HUES48 (cell line): ENCODE measurements around the gene IFNL3.
"Not testable (repeated sequence)": the region's sequence is repeated elsewhere in the genome, so short reads cannot be mapped to it uniquely, and the experiment has no call there.

Experiments used
- H3K27ac ChIP-seq: one replicate; pipeline ENCODE4 v1.7.0; 2013; ENCODE audit warnings: low read depth, low read length, inconsistent platforms
- H3K27me3 ChIP-seq: 2 replicates; pipeline ENCODE4 v1.6.1; 2013; ENCODE audit warnings: mild to moderate bottlenecking, low read length; ENCODE audit not compliant: control insufficient read depth, insufficient read depth
- H3K36me3 ChIP-seq: 2 replicates; pipeline ENCODE4 v1.6.1; 2013; ENCODE audit warnings: low read length; ENCODE audit not compliant: control insufficient read depth, insufficient read depth
- H3K4me1 ChIP-seq: 2 replicates; pipeline ENCODE4 v1.6.1; 2013; ENCODE audit warnings: mild to moderate bottlenecking, low read length; ENCODE audit not compliant: control insufficient read depth, insufficient read depth
- H3K4me3 ChIP-seq: 2 replicates; pipeline ENCODE4 v1.5.1; 2013; ENCODE audit warnings: mild to moderate bottlenecking, low read depth, low read length
- H3K9ac ChIP-seq: 2 replicates; pipeline ENCODE4 v1.6.1; 2013; ENCODE audit warnings: mild to moderate bottlenecking, low read depth, low read length, moderate library complexity
- H3K9me3 ChIP-seq: 2 replicates; pipeline ENCODE4 v1.6.1; 2013; ENCODE audit warnings: low read length; ENCODE audit not compliant: control insufficient read depth, insufficient read depth

IFNL3 gene

GRCh38 chr19:39268085-39268484 lies 23.3 kb upstream of the IFNL3 start, which contains the start of gene IFNL2:
Gene IFNL2, plus strand, starts transcription at chr19:39268396. Its CDS starts 173 bp downstream, at chr19:39268569.
- H3K4me3 ChIP-seq, H3K27ac ChIP-seq, H3K36me3 ChIP-seq, H3K9ac ChIP-seq, H3K9me3 ChIP-seq, H3K4me1 ChIP-seq: not testable (repeated sequence)
- H3K27me3 ChIP-seq: peaks cover 45% of the 10 kb centered on the region

- H3K9ac ChIP-seq: no peak overlapping the region
- peaks cover 58% of the 10 kb centered on the region for H3K27me3 ChIP-seq
- H3K9me3 ChIP-seq: no peaks in the 10 kb centered on the region; the same call in 1 of the 2 replicates
- no peak overlapping the region for H3K27ac ChIP-seq
- H3K36me3 ChIP-seq: no peaks in the 10 kb centered on the region
- H3K4me3 ChIP-seq: peak overlapping the region; percentile 40; the same call in 1 of the 2 replicates
- peaks cover 8% of the 10 kb centered on the region; the same call in 1 of the 2 replicates for H3K4me1 ChIP-seq
These were observed 20.6 kb upstream of the IFNL3 start for GRCh38 chr19:39265321-39265916.

DNA sequence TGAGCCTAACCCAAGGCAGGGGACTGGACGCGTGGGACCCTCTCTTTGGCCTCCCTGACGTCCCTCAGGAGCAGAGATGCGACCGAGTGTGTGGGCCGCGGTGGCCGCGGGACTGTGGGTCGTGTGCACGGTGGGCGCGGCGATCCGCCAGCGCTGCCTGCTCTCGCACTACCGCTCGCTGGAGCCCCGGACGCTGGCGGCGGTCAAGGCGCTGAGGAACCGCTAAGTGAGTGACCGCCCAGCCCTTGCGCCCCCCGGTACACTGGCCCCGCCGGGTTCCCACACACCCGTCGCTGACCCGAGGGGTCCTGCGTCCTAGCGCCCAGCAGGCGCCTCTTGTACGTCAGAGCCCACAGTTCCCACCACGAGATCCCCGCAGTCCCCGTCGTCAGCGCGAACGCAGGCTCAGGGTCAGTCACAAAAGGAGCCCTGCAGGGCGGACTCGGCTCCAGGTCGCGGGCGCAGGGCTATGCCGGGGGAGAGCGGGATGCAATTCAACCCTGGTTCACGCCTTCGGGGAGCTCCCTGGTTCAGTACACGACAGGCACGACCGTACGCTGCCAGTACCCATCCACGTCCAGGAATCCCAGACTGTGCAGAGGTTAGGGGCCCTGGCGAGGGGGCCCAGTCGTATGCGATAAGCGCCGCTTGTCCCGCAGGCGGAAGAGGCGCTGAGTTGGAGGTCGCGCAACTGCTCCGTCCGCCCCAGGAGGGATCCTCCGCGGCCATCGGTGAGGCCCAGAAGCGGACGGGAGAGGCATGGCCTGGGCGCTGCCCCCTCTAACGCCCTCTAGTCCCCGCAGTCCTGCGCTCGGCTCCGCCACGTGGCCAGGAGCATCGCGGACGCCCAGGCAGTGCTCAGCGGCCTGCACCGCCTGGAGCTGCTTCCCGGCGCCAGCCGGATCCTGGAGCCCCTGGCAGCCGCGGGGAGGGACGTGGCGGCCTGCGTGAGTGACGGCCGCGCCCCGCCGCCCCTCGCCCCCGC lies 19.8 kb upstream of the IFNL3 start:
- H3K9ac ChIP-seq: no peak overlapping the region

GRCh38 chr19:39263912-39264305 lies 19.1 kb upstream of the IFNL3 start:
- no peaks in the 10 kb centered on the region for H3K36me3 ChIP-seq
- H3K27ac ChIP-seq: no peak overlapping the region
- H3K4me1 ChIP-seq: peaks cover 8% of the 10 kb centered on the region; the same call in 1 of the 2 replicates
- no peak overlapping the region for H3K9ac ChIP-seq
- H3K4me3 ChIP-seq: peak overlapping the region; percentile 40; the same call in 1 of the 2 replicates
- peaks cover 54% of the 10 kb centered on the region for H3K27me3 ChIP-seq
- H3K9me3 ChIP-seq: no peaks in the 10 kb centered on the region; the same call in 1 of the 2 replicates

More for the DNA sequence above, 19.8 kb upstream of the IFNL3 start:
- no peaks in the 10 kb centered on the region for H3K36me3 ChIP-seq
- peaks cover 54% of the 10 kb centered on the region for H3K27me3 ChIP-seq
- no peak overlapping the region for H3K27ac ChIP-seq
- H3K9me3 ChIP-seq: no peaks in the 10 kb centered on the region; the same call in 1 of the 2 replicates
- peak overlapping the region; percentile 40; the same call in 1 of the 2 replicates for H3K4me3 ChIP-seq
- peaks cover 8% of the 10 kb centered on the region; the same call in 1 of the 2 replicates for H3K4me1 ChIP-seq

- peaks cover 54% of the 10 kb centered on the region for H3K27me3 ChIP-seq
- H3K4me1 ChIP-seq: peaks cover 8% of the 10 kb centered on the region; the same call in 1 of the 2 replicates
- H3K4me3 ChIP-seq: no peak overlapping the region
- H3K9ac ChIP-seq: no peak overlapping the region
- no peaks in the 10 kb centered on the region; the same call in 1 of the 2 replicates for H3K9me3 ChIP-seq
- H3K27ac ChIP-seq: no peak overlapping the region
- no peaks in the 10 kb centered on the region for H3K36me3 ChIP-seq
These were observed 17.7 kb upstream of the IFNL3 start for GRCh38 chr19:39262496-39262895.

DNA sequence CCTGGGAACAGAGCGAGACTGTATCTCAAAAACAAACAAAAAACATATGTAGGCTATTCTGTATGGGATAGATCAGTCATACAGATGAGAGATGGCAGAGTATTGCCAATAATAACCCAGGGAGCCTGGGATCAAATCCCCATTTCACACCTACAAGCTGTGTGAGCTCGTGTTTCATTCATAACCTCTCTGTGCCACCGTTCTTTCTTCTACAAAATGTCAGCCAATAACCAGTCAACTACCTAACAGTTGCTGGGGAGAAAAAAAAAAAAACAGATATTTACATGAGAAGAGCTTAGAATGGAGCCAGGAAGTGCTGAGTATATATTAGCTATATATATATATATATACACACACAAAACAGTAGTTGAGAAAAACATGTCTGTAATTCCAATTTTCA lies 16.9 kb upstream of the IFNL3 start:
- Histone ChIP-seq H3K4me3 (no peak overlapping the region), H3K27me3 (peaks cover 50% of the 10 kb centered on the region), H3K4me1 (peaks cover 8% of the 10 kb centered on the region; the same call in 1 of the 2 replicates), H3K9ac (no peak overlapping the region), H3K36me3 (no peaks in the 10 kb centered on the region), H3K27ac (no peak overlapping the region), H3K9me3 (no peaks in the 10 kb centered on the region; the same call in 1 of the 2 replicates)

DNA sequence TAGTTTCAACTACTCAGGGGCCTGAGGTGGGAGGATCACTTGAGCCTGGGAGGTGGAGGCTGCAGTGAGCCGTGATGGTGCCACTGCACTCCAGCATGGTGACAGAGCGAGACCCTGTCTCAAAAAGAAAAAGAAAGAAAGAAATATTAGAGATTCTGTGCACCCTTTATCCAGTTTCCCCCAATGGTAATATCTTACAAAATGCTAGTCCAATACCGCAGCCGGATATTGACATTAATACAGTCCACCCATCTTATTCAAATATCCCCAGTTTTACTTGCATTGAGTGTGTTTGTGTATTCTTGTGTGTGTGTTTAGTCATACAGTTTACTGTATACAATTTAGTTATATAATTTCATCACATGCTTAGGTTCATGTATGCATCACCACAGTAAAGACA lies 12.4 kb upstream of the IFNL3 start:
- no peaks in the 10 kb centered on the region for H3K4me1 ChIP-seq
- H3K27ac ChIP-seq: no peak overlapping the region
- H3K4me3 ChIP-seq: no peak overlapping the region
- no peak overlapping the region for H3K9ac ChIP-seq
- H3K36me3 ChIP-seq: no peaks in the 10 kb centered on the region
- no peaks in the 10 kb centered on the region for H3K9me3 ChIP-seq
- H3K27me3 ChIP-seq: peaks cover 29% of the 10 kb centered on the region

DNA sequence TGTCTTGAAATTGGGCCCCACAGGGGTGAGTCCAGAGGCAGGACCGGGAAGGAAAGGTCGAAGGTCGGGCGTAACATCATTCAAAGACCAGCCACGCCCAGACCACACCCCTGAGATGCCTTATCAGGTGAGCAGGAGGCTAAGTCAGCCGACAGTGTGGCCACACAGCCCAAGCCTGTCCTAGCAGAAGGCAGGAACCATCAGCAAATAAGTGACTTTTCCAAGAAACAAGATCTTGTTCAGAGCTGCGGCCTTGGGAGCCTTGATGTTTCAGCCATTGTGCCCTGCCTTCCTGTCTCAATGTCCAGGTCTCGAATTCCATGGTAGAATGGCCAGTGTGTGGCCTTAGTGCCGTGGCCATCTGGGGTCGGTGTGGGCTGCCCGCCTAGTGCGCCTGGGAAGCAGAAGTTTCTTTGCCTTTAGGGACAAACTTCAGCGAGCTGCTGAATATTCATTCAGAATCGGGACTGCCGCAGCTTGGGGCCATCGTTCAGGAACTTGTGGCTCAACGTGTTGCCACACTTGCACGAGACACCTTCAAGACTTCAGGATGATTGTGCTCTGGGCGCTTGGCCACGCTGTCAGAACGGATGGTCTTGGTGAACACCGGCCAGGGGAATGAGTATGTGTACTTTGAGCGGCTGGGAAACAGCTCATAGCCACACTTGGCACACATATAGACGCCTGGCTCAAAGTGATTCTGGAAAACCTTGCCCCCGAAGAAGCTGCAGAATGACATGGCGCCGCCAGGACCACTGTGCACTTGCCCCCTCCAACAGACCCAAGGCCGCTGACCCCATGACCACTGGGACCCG lies 9.9 kb upstream of the IFNL3 start:
- no peak overlapping the region for H3K27ac ChIP-seq
- H3K9me3 ChIP-seq: no peaks in the 10 kb centered on the region
- no peaks in the 10 kb centered on the region for H3K4me1 ChIP-seq
- no peak overlapping the region for H3K4me3 ChIP-seq
- no peak overlapping the region for H3K9ac ChIP-seq
- H3K27me3 ChIP-seq: peaks cover 28% of the 10 kb centered on the region
- H3K36me3 ChIP-seq: no peaks in the 10 kb centered on the region

- Histone ChIP-seq H3K36me3 (no peaks in the 10 kb centered on the region), H3K4me1 (no peaks in the 10 kb centered on the region), H3K4me3 (no peak overlapping the region), H3K9me3 (no peaks in the 10 kb centered on the region), H3K9ac (no peak overlapping the region), H3K27ac (no peak overlapping the region), H3K27me3 (peaks cover 40% of the 10 kb centered on the region)
These were observed 8.8 kb upstream of the IFNL3 start for GRCh38 chr19:39253374-39254149.

GRCh38 chr19:39252458-39252857 lies 7.7 kb upstream of the IFNL3 start:
- H3K27ac ChIP-seq: no peak overlapping the region

More at GRCh38 chr19:39252458-39252857, 7.7 kb upstream of the IFNL3 start:
- Histone ChIP-seq H3K36me3 (no peaks in the 10 kb centered on the region), H3K4me1 (no peaks in the 10 kb centered on the region), H3K4me3 (no peak overlapping the region), H3K27me3 (peaks cover 51% of the 10 kb centered on the region), H3K9ac (no peak overlapping the region), H3K9me3 (no peaks in the 10 kb centered on the region)
